SIG-M5 treated with dmso at 0.1 percent for 504 hours (cell line): ENCODE data around the gene ARHGAP15.

Experiments
- DNase-seq: peaks from one replicate; lab custom pipeline; 2025; ENCODE audit not compliant: unreplicated experiment; lab: John Stamatoyannopoulos, UW

The ARHGAP15 gene

DNA sequence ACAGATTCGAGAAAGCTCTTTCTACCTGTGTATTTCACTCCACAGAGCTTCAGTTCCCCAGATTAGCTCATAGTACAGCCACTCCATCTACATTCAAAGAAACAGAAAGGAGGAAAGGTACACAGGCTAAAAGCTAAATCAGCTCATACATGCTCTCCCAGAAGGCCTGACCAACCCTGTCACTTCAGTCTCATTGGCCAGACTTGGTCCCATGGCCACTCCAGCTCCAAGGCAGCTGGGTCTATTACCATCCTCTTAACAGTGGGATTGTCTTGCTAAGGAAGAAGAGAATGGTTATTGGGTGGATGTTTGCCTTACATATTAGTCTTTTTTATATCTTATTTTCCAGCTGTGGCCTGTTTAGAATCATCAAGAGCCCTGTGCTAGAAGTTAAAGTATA lies 572.6 kb downstream of the ARHGAP15 start:
- no peak for DNase-seq

DNA sequence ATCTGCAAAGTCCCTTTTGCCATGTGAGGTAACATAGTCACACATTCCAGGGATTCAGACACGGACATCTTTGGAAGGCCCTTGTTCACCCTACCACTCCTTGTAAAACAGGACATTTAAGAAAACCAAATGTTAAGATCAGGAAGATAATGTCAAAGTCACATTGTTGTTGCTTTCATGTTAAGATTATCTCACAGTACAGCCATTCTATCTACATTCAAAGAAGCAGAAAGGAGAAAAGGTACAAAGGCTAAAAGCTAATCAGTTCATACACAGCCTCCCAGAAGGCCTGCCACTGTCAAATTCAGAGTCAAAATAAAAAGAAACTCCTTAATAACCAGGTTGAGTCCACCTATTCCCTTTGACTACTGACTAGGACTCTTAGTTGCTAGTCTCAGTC lies 573.7 kb downstream of the ARHGAP15 start:
- DNase-seq: no peak

DNA sequence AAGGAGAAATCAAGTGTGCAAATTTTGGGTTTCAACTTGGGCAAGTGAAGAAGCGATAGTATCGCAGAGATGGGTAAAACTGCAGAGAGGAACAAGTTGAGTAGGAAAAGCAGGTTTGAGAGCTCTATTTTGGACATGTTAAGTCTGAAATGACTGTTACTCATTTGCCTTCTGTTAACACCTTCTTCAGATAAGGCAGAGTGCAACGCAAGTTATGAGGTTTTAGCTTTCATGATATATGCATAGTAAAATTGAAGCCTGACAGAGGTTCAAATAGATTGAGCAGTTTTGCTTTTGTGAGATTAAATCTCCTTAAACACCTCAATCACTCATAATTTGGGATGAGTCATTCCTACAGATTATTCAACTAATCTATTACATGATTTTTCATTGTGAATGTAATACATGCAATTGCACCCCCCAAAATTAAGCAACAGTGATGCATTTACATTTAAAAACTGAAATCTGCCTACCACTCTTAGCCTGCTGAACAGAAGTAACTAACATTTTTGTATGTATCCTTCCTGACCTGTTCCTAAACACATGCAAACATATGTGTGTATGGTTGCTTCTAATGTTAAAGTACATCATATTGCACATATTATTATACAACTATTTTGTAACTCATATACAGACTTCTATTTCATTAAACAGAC lies 575.4 kb downstream of the ARHGAP15 start:
- no peak for DNase-seq

DNA sequence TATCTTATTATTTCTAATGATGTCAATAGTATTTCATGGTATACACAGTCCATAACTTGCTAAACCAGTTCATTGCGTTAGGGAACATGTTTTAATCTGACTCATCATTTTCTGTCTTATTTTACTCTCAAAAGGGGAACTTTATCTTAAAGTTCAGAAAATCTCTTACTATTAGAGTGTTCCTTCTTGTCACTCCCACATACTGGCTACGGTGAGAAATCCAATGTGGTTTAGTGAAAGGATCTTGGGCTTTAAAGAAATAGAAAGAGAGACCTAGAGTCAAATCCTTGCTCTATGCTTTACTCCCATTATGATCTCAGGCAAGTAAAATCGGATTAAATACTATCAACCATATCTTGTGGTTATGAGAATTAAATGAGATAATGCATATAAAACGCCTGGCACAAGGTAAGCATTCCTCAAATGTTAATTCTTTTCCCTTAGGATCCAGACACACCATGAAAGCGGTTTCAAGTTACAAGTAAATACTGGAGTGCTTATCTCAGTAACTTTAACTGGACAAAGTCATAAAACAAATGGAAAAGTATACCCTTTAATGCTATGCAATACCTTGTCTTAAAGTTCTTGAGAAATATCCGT lies 576.0 kb downstream of the ARHGAP15 start:
- peak; percentile 23 for DNase-seq

DNA sequence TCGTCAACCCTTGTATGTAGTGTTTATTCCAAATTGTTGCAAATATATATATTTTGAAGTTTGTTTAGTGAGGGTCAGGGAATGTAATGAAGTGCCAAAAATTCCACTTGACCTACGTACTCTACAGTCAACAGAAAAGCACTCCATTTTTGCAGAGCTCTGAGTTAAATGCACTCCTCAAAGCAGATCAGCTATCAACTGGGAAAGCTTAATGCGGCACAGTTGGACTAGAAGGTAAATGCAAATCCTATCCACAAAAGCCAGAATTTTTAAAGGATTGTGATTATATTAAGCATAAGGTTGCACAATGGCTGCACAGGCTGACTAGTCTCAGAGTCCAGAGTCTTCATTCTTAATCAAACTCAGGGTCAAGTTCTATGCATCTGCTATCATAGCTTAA lies 577.1 kb downstream of the ARHGAP15 start:
- no peak for DNase-seq

DNA sequence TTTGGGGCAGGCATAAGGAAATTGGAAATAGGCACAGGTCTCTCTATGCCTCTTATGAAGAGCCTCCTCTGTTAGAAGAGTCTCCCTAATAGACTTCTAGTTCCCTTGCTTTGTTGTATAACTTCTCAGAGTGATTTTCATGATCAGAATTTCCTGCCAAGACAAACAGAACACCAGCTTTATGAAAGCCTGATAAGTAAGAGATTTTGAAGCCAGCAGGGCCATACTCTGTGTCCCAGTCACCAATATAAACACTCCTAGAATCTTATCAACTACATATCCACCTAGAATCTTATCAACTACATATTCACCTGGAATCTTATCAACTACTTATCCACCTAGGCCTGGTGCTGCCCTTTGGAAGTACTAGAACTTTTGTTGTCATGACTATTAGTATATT lies 579.5 kb downstream of the ARHGAP15 start:
- DNase-seq: no peak

DNA sequence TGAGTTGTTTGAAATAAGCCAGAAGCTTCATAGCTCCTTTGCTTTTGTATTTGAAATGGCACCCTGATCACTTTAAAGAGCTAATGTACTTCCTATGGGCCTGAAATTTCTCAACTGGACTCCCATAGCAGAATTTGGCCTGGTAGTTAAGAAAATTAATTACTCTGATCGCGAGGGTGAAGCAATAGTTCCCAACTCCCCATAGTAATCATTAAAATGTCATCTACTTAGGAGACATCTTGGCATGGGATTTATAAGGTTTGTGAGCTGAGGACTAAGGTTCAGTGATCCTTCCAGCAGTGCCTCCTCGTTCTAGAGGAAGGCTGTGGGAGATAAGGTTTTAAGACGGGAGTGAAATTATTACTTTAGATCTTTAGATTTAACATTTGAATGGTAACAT lies 581.0 kb downstream of the ARHGAP15 start:
- DNase-seq: no peak

DNA sequence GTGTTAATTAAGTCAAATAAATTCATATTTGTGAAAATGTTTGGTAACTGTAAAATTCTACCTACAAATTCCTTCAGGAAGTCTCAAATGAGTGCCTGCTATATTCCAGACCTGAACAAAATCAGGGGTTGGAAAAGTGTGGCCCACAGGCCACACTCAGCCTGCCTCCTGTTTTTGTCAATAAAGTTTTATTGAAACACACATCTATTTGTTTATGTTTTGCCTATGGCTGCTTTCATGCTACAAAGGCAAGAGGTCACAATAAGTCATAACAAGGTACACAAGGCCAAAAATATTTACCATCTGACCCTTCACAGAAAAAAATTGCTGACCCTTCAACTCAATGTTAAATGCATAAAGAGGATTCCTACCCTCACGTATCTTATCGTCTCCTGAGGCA lies 581.7 kb downstream of the ARHGAP15 start:
- no peak for DNase-seq

DNA sequence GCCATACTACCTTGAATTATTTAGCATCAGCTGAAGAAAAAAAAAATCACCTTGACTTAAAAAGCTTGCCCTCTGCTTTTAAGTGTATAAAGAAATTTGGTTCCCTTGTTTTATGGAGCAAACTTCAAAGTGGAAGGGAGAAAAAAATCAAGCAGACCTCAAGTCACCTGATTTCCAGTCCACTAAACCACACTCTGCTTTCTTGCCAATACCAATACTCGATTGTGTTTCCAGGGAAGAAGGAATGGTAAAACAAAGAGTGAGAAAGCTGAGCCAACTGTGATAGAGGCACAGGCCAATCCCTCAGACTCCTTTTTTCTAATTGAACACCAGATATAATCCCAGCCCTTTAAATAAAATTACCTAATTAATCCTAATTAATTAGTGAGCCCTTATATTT lies 587.3 kb downstream of the ARHGAP15 start:
- no peak for DNase-seq

DNA sequence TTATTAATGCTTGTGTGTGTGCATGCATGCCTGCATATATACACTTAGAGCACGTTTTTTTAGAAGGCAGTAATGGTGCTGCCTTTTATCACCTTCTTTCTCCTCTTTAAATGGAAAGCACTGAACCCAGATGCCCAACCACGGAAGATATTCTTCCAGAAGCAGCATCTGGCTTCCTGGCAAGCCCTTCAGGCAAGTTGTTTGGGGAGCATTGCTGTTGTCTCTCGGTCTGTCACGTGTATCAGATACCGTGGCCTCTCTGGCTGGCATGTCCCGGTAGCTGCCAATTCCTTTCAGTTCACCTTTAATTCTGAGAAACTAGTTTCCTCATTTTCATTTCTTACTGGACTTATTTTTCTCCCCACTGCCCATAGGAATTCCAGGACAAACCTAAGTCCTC lies 587.8 kb downstream of the ARHGAP15 start:
- no peak for DNase-seq

DNA sequence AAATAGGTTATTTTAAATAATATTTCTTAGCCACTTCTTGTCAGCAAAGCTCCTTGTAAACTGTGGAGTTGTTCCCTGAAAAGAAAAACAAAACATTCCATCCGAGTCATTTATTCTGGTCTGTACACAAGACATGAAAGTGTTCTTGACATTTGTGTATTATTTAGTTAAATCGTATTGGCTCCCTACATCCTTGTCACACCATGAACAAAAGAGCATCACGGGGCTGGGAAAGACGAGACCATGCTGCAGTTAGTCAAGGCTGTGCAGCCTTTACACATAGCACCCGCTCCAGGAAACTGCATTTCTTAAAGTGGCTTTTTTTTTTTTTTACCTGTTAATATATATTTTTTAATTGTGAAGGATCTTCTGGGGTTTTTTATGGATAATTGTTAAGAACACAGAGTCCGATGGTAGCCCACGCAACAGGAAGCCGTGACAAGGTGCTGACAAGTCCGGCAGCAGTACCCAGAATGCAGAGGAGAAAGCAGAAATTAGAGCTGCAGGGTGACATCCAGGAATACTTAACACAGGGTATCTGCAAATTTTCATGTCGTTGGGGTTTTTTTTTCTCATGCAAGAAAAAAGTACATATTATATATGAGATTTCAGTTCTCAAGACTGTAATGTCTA lies 588.4 kb downstream of the ARHGAP15 start:
- DNase-seq: no peak

DNA sequence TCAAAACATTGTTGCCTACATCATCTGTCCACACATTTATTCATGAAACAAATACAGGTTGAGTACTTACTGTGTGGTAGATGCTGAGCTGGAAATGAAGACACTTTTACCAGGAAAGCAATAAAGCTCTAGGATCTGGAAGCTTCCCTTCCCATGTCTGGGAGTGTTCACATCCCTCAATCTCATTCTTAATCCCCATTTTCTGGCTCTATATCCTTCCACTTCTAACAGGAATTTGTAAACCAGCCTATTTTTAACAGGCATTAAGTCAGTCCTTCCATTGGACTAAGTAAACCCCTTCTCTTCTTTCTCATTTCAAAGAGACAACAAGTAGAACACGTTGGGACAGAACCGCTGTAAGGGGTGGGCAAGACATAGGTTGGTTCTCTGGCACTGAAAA lies 589.5 kb downstream of the ARHGAP15 start:
- DNase-seq: no peak

DNA sequence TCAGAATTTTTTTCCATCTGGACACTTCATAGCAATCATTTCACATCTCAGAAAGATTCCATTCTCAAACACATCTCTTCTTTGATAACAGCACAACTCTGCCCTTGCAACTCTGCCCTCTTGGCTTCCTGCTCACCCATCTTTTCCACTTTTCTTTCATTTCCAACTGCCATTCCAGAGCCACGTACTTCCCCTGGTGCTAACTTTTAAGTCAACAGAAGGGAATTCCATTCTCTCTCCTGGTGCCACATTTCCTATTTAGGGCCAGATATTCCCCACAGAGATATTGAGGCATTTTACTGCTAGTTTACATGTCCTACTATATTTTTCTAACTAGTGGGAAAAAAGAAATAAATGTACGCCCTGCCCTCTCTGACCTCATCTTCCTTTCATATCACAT lies 590.2 kb downstream of the ARHGAP15 start:
- no peak for DNase-seq

DNA sequence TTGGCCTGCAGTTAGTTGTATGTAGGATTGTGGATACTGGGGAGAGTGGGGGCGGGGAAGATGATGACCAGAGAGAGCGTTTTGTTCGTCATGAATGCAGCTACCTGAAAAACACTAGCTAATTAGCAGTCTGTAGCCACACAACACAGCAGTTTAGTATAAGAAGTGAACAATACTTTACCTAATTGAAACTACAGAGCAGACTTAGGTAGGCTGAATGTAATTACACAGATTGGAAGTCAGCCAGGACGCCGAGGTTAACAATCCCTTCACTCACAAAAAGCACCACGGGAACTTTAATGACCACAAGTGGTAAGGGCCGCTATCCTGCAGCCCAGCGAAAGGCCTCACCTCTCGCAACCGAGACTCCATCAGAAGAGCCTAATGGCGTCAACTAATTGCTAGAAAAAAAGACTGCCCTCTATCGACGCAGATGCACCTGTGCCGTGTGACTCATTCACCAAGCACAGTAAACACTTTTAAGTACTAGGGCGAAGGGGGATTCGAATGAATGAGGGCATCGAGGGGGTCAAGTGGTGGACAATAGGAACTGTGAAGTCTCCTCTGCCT lies 591.0 kb downstream of the ARHGAP15 start:
- DNase-seq: no peak

DNA sequence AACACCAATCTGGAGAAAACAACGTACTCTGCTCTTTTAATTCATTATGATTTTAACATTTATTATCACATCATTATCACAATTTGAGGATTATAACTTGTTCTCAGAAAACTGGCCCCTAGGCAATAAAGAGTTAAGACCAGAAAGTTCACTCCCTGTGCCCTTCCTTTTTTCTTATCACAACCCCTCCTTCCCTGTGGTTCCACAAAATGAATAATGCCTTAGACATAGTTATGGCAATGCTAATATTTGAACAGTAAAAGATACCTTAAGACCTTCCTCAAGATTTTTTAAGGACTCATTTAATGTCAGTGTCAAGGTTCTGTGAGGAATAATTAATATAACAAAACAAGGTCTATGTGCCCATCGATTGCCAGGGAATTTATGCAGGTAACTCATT lies 596.2 kb downstream of the ARHGAP15 start:
- DNase-seq: no peak

DNA sequence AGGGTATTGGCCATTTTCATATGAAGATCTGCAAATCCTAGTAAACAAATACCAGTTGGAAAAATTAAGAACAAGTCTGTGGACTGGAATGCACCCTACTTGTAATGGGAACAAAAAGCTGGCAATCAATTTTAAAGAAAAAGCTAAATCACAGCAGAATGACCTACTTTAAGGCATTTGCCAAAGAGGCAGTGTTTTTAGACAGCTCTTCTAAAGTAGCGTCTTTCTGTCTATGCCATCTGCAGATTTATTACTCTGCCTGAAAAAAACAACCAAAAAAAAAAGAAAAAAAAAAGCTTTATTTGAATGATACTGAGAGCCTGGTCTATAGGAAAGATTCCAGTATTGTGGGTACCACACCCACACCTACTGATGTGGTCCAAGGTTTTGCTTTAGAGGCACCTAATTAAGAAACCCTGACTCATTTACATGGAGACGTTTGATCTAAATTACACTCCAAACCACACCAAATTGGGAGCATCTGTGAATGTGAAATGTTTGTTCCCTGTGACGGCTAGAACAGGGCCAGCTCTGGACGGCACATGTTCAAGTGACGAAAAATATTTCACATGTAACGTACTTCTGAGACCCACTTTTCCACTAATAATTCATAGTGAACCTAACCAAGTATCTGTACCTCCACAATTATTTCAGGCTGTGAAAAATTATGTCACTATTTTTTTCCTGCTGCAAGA lies 597.1 kb downstream of the ARHGAP15 start:
- DNase-seq: no peak

DNA sequence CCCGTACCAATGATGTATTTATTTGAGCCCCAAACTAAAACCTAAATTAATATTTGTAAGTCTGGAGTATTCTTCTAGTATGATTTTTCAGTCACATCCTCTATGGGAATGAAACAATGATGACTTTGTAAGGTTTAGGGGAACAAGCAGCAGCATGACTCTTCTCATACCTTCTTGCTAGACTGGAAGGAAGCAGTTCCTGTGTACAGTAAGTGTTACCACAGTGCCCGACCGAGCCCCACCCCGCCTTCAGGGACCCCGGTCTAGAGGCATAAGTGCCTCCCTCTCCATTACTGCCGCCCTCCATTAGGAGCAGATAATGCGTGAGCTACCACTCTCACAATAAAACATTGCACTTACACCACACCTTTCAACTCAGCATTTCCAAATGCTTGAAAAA lies 599.3 kb downstream of the ARHGAP15 start:
- DNase-seq: no peak

DNA sequence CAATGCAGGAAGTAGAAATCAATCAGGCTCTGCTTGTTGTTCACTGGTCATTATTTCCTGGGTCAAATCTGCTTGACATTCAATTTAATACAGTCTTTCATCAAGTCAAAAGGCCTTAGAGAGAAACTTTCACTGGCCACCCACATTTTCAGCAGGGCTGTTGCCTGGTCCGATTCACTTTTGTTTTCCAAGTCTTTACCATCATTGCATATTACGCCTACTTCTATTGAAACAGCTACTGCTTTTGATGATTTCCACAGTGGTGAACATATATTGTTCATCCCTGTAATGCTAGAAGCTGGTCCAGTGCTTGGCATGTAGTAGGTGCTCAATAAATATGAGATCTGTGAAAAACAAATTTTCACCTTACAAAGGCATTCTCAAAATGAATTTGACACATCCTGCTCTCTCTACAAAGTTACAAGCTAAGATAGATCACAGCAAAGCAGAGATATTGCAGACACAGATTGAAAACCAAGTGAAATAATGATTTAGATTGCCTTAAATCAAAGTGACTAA lies 600.1 kb downstream of the ARHGAP15 start:
- DNase-seq: no peak

DNA sequence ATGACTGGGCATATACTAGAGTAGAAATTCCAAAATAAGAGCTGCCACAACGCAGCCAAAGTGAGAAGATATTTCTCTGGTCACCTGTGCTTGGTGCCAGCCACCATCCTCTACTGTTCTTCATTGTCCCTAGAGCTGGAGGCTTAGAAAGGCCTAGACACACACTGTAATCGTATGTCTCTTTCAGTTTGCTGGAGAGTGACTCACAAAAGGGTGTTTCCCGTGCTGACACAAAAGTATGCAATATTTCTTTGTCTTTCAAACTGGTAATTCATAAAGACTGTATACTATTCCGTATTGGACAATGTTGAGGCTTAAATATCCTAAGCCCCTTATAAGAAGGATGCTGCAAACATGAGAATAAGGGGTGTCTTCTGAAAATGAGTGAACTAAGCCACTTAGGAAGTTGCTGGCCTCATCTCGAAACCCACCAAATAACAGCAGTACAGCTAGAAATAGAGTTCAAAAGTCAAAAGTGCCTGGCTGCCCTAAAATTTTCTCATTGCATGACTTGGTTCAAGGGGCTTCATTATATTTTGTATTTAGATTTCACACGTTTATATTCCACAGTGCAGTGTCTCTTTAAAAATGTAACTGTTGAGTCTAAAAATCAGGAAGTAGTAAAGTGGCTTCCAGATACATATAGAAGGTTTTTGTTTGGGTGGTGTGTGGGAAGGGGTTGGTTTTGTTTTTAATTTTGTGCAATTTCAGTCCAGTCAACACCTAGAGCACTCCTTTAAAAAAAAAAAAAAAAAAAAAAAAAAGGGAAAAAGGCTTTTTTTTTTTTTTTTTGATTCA lies 601.1 kb downstream of the ARHGAP15 start:
- DNase-seq: peak; percentile 19

DNA sequence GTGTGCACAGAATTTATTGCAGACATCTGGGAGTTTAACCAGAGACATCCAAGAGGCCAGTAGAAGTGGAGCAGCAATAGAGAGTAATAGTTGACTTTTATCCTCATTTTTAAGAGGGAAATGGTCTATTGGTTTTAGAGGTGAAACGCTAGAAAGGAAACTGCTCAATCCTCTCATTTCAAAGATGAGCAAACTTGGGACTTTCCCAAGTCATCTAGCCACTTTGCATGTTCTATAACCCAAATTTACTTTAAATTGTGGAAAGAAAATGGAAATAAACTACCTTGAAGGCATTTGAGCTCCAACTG lies 601.7 kb downstream of the ARHGAP15 start:
- DNase-seq: no peak

DNA sequence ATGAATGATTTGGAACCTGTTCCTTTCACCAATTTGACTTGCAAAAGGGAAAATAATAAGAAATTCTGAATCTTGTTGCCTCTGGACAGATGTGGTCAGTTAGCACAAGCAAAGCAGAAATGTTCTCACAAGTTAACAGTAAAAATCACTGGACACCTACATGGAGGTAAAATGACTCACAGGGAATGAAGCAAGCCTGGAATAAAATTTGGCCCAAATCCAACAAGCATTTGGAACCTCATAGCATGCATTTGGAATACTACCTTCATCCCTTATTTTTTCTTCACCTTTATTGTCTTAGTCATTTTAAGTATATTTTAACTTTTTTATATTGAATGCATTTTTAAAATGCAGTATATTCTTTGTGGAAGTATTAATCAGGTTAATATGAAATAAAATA lies 602.9 kb downstream of the ARHGAP15 start:
- DNase-seq: no peak
